SK-N-SH treated with all-trans-retinoic acid at 6 μM for 48 hours (cell line): ENCODE data around the gene IFNA2.
"Not testable (repeated sequence)": the region's sequence is repeated elsewhere in the genome, so short reads cannot be mapped to it uniquely, and the experiment has no call there.

Experiments
- ARNTL ChIP-seq: fragments of 450-650 bp; formaldehyde crosslinking; IDR thresholded peaks from 2 replicates; pipeline ENCODE4 v1.5.0; 2020; ENCODE audit warnings: low read depth, mild to moderate bottlenecking, moderate library complexity, borderline replicate concordance
- PATZ1 ChIP-seq: fragments of 250-450 bp; sonication (Bioruptor Pico); IDR thresholded peaks from 2 replicates; pipeline ENCODE4 v1.8.0; 2020; ENCODE audit warnings: mild to moderate bottlenecking, moderate library complexity, borderline replicate concordance

DNA sequence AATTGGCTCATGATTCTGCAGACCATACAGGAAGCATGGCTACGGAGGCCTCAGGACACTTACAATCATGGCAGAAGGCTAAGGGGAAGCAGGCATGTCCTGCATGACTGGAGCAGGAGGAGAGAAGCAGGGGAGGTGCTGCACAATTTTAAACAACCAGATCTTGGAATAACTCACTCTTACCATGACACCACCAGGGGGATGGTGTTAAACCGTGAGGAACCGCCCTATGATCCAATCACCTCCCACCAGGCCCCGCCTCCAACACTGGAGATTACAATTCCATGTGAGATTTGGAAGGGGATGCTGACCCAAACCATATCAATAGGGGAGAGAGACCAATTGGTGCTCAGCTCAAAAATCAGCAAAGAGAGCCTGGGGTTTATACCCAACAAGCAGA, 13.7 kb downstream of the IFNA2 start:
- not testable (repeated sequence) for TF ChIP-seq PATZ1 (CRISPR knock-in tag); ARNTL
